ENCODE data around the gene WDR27.

Gene WDR27

DNA sequence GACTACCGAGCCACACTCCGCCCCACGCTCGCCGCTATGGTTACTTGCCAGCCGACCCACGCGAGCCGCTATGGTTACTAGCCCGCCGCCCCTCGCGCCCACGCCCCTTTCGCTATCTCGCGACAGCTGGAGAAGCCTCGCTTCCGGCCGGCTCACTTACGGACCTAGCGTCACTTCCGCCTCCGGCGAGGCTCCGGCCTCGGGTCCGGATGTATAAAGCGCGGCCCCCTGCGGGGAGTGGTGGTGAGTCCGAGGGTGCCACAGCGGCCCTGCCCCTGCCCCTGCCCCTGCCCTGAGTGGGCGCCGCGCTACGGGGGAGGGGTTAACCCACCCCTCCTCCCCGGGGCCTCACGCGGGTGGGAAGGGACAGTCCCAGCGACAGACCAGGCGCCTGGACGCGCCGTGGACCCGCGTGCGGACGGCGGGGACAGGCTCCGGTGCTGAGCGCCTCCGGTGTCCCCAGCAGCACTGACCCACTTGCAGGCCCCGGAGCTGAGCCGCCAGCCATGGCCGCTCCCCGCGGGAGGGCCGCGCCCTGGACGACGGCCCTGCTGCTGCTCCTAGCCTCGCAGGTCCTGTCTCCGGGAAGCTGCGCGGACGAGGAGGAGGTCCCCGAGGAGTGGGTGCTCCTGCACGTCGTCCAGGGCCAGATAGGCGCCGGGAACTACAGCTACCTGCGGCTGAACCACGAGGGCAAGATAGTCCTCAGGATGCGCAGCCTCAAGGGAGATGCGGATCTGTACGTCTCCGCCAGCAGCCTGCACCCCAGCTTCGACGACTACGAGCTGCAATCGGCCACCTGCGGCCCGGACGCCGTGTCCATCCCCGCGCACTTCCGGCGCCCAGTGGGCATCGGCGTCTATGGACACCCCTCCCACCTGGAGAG lies at the start of gene WDR27, which contains the start of gene C6orf120:
Gene WDR27, minus strand, starts transcription at position 76 of the 886 bp plus-strand sequence. CDS start 13,024 bp downstream, outside the sequence.
Gene C6orf120, plus strand, starts transcription at position 173 of the 886 bp plus-strand sequence. Its CDS starts 334 bp downstream, at position 507.
- DNase-seq (ENCODE audit: low read depth) = peak; percentile 96
- TF ChIP-seq, protein P1, sequence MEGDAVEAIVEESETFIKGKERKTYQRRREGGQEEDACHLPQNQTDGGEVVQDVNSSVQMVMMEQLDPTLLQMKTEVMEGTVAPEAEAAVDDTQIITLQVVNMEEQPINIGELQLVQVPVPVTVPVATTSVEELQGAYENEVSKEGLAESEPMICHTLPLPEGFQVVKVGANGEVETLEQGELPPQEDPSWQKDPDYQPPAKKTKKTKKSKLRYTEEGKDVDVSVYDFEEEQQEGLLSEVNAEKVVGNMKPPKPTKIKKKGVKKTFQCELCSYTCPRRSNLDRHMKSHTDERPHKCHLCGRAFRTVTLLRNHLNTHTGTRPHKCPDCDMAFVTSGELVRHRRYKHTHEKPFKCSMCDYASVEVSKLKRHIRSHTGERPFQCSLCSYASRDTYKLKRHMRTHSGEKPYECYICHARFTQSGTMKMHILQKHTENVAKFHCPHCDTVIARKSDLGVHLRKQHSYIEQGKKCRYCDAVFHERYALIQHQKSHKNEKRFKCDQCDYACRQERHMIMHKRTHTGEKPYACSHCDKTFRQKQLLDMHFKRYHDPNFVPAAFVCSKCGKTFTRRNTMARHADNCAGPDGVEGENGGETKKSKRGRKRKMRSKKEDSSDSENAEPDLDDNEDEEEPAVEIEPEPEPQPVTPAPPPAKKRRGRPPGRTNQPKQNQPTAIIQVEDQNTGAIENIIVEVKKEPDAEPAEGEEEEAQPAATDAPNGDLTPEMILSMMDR (conservative IDR thresholded peaks at IDR 0.05; ENCODE audit: low read depth, low read length) = no peak
- peak within 1 kb of the TSS; percentile 98 for H3K4me3 ChIP-seq (ENCODE audit: low read depth, low read length)

DNA sequence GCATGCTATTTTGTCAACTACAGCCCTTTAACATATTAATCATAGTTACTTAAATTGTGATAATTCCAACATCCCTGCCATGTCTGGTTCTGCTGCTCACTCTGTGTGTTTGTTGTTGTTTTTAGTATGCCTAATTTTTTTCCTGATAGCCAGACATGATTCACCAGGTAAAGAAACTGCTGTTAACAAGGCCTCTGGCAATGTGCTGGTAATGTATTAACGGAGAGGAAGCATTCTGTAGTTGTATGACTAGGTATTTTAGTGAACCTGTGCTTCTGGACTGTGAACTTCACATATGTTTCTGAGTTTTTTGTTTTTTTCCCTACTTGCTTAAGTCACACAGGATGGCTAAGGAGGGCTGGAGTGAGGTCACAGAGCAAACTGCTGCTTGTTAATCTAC lies 44.7 kb upstream of the WDR27 start:
- DNase-seq (ENCODE audit: low read depth) = no peak
- no peak overlapping the region for H3K4me3 ChIP-seq (ENCODE audit: low read depth, low read length)
- TF ChIP-seq, protein P1 (conservative IDR thresholded peaks at IDR 0.05; ENCODE audit: low read depth, low read length) = no peak

DNA sequence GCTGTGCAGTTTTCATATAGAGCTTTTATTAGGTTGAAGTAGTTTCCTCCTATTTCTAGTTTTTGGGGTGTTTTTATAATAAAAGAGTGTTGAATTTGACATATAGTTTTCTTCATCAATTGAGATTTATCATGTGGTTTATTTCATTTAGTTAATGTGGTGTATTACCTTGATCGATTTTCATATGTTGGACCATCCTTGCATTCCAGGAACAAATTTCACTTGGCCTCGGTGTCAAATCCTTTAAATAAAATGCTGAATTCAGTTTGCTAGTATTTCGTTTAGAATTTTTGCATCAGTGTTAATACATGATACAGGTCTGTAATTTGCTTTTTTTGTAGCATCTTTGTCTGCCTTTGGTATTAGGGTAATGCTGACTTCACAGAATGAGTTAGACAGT lies 43.6 kb upstream of the WDR27 start:
- DNase-seq (ENCODE audit: low read depth) = no peak
- TF ChIP-seq, protein P1 (conservative IDR thresholded peaks at IDR 0.05; ENCODE audit: low read depth, low read length) = no peak
- H3K4me3 ChIP-seq (ENCODE audit: low read depth, low read length) = no peak overlapping the region

DNA sequence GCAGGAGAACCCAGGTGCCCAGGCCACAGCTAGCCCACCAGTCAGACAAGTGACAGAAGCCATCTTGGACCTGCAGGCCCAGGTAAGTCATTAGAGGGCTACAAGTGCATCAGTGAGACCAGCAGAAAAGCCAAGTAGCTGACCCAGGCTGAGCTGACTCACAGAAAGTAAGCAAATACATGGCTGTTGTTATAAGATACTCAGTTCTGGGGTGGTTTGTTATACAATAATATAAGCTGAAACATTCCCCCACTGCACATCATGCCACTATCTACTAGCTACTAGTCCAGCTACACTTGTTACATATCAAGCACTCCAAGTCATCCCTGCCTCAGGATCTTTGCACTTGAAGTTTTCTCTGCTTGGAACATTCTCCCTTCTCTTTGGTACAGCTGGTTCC lies 39.5 kb upstream of the WDR27 start:
- no peak overlapping the region for H3K4me3 ChIP-seq (ENCODE audit: low read depth, low read length)
- no peak for DNase-seq (ENCODE audit: low read depth)
- TF ChIP-seq, protein P1 (conservative IDR thresholded peaks at IDR 0.05; ENCODE audit: low read depth, low read length) = no peak

DNA sequence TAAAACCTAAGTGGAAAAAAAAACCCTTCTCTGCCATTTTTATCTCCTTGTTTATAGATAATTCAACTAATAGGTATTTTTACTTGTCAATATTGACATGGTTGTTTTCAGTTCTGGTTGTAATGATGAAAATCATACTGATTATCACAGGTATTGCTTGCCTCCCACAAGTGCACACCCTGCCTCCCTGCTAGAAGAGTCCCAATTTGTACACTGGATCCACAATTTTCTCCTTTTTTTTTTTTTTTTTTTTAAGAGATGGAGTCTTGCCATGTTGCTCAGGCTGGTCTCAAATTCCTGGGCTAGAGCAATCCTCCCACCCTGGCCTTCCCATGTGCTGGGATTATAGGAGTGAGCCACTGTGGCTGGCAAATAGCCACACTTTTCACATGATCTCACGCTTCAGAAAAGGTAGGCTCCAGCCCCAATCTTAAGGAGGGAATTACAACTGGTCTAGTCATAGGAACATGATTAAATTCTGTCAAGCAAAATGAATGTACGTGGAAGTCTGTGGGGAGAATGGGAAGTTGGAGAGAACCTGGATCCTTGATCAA lies 37.2 kb upstream of the WDR27 start:
- TF ChIP-seq, protein P1 (conservative IDR thresholded peaks at IDR 0.05; ENCODE audit: low read depth, low read length) = no peak
- no peak overlapping the region for H3K4me3 ChIP-seq (ENCODE audit: low read depth, low read length)
- no peak for DNase-seq (ENCODE audit: low read depth)

DNA sequence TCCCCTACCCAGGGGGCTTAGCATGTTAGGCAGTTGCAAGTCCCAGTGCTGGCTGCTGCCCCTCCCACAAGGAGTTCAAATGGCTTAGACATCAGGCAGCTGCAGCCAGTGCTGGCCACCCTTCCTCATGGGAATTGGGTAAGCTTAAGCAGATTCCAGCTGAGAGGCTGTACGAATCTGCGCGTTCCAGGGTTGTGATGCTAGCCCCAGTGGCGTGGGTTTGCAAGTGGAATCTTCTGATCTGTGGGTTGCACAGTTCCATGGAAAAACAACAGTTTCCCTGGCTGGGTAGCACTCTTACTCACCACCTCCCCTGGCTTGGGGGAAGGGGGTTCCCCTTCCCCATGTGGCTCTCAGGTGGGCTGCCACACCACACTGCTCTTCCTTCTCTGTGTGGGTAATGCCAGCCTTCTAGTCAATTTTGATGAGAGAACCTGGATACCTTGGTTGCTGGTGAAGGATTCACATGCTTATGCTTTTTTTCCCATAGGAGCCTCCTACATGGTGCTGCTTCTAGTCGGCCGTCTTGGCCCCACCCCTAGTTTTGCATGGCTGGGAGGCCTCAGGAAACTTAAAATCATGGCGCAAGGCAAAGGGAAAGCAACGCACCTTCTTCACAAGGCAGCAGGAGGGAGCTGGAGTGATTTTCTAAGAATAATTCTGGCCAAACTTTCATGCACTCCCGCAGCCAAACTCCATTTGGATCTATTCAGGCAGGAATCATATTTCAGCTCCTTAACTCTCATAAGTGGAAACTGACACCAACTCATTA lies 36.6 kb upstream of the WDR27 start:
- peak; percentile 37 for DNase-seq (ENCODE audit: low read depth)
- TF ChIP-seq, protein P1 (conservative IDR thresholded peaks at IDR 0.05; ENCODE audit: low read depth, low read length) = peak; percentile 4
- no peak overlapping the region for H3K4me3 ChIP-seq (ENCODE audit: low read depth, low read length)
